ENCODE results near the gene COX6A2.

Gene COX6A2

DNA sequence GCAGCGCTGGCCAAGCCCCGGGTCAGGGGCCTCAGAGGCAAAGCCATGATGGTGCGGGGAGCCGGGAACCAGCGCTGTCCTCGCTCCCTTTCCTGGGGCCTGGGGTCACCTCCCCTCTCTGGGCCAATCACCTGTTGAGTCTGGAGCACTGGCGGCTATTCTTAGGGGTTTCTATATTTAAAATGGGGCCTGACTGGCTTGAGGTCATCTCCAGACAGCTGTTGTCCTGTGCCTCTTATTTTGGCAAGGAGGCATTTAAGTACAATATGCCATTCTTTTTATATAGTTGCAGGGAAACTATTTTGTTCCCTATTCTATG is at the start of gene COX6A2:
TSS of gene COX6A2 (minus strand) at position 82 of the 319 bp plus-strand sequence. CDS start at position 47, 35 bp downstream.
- no peak for DNase-seq

GRCh38 chr16:31477220-31478216 is 49.4 kb upstream of the COX6A2 start:
- DNase-seq = peak; percentile 37

- peak; percentile 87 for DNase-seq
Observed at GRCh38 chr16:31476303-31477219, 48.4 kb upstream of the COX6A2 start.

DNA sequence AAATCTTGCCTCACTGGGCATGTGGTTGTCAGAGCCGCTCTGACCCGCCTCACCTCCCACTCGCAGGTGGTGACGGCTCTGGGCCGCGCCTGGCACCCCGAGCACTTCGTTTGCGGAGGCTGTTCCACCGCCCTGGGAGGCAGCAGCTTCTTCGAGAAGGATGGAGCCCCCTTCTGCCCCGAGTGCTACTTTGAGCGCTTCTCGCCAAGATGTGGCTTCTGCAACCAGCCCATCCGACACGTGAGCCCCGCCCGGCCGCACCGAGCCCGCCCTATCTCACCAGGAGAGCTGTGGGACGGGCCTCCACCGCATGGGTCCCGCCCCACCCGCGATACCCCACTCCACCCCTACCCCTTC is 47.8 kb upstream of the COX6A2 start:
- no peak for DNase-seq

- no peak for DNase-seq
Observed at GRCh38 chr16:31474773-31475738, 46.9 kb upstream of the COX6A2 start.

GRCh38 chr16:31474173-31474714 is 46.1 kb upstream of the COX6A2 start:
- DNase-seq = no peak

GRCh38 chr16:31473264-31473984 is 45.3 kb upstream of the COX6A2 start:
- no peak for DNase-seq

DNA sequence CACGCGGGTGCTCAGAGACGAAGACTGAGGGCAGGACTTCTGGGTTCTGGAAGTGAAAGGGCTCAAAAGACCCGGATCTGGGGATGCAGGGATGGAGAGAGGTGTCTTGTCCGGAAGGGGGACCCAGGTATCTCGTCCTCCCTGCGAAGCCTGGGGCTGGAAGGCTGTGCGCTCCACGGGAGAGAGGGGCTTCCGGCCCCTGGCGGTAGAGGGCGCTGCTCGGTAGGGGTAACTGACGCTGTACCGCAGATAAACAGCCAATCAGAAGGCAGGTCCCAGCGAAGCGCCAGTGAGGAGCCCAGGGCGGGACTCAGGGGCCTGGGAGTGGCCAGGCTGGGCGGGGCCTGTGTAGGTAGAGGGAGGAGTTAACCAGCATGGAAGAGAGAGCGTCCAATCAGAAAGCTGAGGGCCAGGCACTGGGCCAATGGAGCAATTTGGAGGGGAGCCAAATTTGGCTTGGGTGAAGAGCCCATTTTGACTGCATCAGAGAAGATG is 44.6 kb upstream of the COX6A2 start:
- DNase-seq = peak; percentile 25

DNA sequence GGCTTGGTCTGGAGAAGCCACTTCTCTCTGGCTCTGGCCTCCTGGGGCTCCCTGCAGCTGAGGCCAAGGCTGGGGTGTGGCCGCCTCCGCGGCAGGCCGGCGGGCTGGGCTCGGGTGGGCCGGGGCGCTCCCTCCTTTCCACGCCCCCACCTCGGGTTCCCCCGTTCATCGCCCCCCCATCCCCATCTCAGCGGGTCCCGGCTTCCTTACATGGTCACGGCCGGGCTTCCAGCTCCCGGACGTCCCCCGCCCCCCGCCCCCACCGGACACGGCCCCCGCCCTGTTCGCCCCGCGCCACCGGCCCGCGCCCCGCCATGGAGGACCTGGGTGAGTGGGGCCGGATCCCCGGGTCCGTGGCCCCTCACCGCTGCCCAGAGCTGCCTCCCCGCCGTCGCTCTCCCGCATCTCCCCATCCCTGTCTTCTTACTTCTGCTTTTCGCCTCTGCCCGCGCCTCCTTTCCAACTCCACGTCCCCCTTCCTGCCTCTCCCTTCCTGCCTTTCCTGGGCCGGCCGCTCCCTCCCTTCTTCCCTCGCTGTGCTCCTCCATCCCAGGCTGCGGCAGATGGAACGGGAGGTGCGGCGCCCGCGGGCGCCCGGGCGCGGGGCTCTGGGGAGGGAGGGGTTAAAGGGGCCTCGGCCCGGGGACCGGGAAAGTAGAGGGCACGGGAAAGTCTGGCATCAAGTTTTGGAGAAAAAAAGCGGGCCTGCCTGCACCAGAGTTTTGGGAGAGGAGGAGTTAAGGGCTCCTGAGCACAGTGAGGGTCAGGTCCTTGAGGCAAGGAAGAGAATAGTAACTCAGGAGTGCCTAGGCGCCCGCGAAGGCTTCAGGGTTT is 43.9 kb upstream of the COX6A2 start, which contains the start of gene TGFB1I1:
TSS of gene TGFB1I1 (plus strand) at position 278 of the 834 bp plus-strand sequence. CDS start at position 315, 37 bp downstream.
- no peak for DNase-seq

GRCh38 chr16:31471241-31471874 is 43.2 kb upstream of the COX6A2 start:
- no peak for DNase-seq

- DNase-seq = no peak
Observed at GRCh38 chr16:31470615-31471014, 42.5 kb upstream of the COX6A2 start.

DNA sequence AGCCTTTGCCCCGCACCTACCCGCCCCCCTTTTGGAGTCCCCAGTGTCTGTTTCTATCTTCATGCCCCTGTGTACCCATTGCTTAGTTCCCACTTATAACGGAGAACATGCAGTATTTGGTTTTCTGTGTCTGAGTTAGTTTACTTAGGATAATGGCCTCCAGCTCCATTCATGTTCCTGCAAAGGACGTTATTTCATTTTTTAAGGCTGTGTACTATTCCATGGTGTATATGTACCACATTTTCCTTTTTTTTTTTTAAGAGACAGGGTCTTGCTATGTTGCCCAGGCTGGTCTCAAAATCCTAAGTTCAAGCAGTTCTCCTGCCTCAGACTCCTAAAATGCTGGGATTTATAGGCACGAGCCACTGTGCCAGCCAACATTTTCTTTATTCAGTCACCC is 39.7 kb upstream of the COX6A2 start:
- no peak for DNase-seq

DNA sequence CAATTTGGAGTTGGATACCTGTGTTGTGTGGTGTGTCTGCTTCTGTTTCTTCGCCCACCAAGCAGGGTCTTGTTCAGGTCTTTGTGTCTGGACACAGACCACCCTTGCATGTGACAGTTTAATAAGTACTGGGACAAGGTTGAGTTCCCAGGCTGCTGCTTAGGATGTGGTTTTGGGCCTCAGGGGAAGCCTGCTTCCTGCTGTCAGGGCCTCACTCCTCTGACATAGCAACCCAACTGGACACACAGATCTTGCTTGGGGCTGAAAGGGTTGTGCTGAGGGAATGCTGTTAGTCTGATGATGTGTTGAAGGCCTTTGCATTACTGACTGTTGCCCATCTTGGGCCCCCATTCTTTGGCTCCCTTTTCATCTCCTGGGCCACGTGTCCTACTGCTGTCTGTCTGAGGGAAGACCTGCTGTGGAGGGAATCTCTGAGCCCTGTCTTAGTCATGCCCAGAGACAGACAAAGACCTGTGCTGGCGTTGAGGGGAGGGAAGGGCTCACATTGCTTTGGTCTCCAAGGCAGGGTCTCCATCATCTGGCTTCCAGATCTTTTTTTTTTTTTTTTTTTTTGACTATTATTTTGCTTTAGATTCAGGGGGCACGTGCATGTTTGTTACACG is 39.1 kb upstream of the COX6A2 start:
- DNase-seq = no peak

GRCh38 chr16:31466381-31466841 is 38.3 kb upstream of the COX6A2 start:
- no peak for DNase-seq

DNA sequence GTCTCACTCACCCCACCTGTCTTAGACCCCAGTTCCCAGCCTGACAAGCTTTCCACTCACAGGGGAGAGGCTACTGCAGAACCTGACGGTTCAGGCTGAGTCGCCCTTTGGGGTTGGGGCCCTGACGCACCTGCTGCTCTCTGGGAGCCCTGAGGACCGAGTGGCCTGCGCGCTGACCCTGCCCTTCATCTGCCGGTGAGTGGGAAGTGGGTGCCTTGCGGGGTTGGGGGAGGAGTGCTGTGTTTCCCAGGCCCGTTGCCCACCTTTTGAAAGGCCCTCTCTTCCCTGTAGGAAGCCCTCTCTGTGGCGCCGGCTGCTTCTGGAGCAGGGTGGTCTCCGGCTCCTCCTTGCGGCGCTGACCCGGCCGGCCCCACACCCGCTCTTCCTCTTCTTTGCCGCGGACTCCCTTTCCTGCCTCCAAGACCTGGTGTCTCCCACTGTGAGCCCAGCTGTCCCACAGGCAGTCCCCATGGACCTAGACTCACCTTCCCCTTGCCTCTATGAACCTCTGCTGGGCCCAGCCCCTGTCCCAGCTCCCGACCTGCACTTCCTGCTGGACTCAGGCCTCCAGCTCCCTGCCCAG is 37.7 kb upstream of the COX6A2 start:
- DNase-seq = no peak

GRCh38 chr16:31464781-31465260 is 36.7 kb upstream of the COX6A2 start:
- no peak for DNase-seq

DNA sequence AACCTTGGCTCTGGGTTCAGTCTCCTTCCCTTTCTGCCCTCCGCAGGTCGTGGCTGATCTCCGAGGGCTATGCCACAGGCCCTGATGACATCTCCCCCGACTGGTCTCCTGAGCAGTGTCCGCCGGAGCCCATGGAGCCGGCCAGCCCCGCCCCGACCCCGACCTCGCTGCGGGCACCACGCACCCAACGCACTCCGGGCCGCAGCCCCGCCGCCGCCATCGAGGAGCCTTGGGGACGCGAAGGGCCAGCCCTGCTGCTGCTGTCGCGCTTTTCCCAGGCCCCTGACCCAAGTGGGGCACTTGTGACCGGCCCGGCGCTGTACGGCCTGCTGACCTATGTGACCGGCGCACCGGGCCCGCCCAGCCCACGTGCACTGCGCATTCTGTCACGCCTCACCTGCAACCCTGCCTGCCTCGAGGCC is 36.2 kb upstream of the COX6A2 start:
- no peak for DNase-seq

Measured in activated naive CD4-positive, alpha-beta T cell treated with Interleukin-2 at 50 U/mL for 16 hours (primary cell).